ENCODE results near the gene PCED1B. TPM values are rescaled to one million over a fixed set of nuclear protein-coding genes. Genes with fewer than 3 reads are reported as not detected.

Gene PCED1B, protein sequence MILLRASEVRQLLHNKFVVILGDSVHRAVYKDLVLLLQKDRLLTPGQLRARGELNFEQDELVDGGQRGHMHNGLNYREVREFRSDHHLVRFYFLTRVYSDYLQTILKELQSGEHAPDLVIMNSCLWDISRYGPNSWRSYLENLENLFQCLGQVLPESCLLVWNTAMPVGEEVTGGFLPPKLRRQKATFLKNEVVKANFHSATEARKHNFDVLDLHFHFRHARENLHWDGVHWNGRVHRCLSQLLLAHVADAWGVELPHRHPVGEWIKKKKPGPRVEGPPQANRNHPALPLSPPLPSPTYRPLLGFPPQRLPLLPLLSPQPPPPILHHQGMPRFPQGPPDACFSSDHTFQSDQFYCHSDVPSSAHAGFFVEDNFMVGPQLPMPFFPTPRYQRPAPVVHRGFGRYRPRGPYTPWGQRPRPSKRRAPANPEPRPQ
- total RNA-seq = 0.40 and 0.72 TPM in 2 replicates

DNA sequence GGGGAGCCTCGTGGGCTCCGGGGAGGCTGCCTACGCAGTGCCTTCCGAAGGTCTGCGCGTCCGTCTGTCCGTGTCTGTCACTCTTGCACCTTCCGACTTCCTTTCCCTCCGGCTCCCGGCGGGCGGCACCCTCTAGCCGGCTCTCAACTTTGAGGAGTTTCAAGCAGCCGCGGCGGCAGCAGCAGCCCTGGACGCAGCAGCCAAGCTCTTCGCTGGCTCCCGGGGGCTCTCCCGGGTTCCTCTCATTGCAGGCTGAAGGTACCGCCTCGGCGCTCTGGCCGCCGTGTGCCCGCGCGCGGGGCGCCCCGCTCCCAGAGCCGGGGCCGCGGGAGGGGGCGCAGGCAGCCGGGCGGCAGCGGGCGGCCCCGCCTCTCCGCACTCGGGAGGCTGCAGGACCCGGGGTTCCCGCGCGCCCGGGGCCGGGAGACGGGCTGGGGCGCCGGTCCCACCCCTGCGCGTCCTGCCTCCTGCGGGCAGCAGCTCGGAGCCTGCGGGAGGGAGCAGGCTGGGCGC lies at the start of gene PCED1B, which contains the start of gene AMIGO2:
TSS of gene PCED1B (plus strand) at position 154 of the 513 bp plus-strand sequence. CDS start 155,443 bp downstream, outside the sequence.
TSS of gene AMIGO2 (minus strand) at position 492 of the 513 bp plus-strand sequence. CDS start 957 bp downstream, outside the sequence.

Small RNAs within 50 kb of the gene (small RNA-seq; reads per million reads assigned to genes)
- gene MIR4698 = not detected

Other genes with a start within 250 kb of the PCED1B start
- 5.3 and 13.6 TPM in 2 replicates for gene AMIGO2, start 338 bp downstream of the PCED1B start, total RNA-seq